Naive thymus-derived CD4-positive, alpha-beta T cell (primary cell): ENCODE results near the gene GLOD5. TPM values are rescaled to one million over a fixed set of nuclear protein-coding genes. Genes with fewer than 3 reads are reported as not detected.

Experiments used
- ATAC-seq: fragments of 150-1000 bp; cut with Tn5 transposase; 2 replicates; pipeline ENCODE4 v1.10.0; 2021; ENCODE audit warnings: mild to moderate bottlenecking, moderate library complexity
- CTCF ChIA-PET: fragments of 350-600 bp; sonication (Branson Sonifier 250); formaldehyde crosslinking; loops from one replicate; lab custom pipeline; 2021; ENCODE audit warnings: antibody characterized with exemption; lab: Charles Lee
- POLR2A ChIA-PET: fragments of 350-600 bp; sonication (Branson Sonifier 250); formaldehyde crosslinking; loops from one replicate; lab custom pipeline; 2021; ENCODE audit warnings: antibody characterized with exemption, inconsistent platforms; lab: Charles Lee
- DNase-seq, 9 donors: peaks; one replicate each; pipeline versions ENCODE4 v3.0.0 to v3.0.0-alpha.2; 2020 to 2022; ENCODE audit warnings: mixed read lengths in 1 of 9
- H3K27ac ChIP-seq: one replicate; pipeline ENCODE4 v1.7.0; 2013; ENCODE audit warnings: mild to moderate bottlenecking, low read depth, low read length, moderate library complexity
- H3K27me3 ChIP-seq, 2 donors: one replicate each; pipeline ENCODE4 v1.7.0; 2013; ENCODE audit warnings: low read length in 2 of 2, mild to moderate bottlenecking in 2 of 2, moderate library complexity in 2 of 2; ENCODE audit not compliant: control insufficient read depth in 2 of 2, insufficient read depth in 2 of 2
- H3K36me3 ChIP-seq, 3 experiments: 1 replicate in 2 of 3; 2 replicates in 1 of 3; pipeline ENCODE4 v1.7.0; 2013; ENCODE audit warnings: low read length in 3 of 3, mild to moderate bottlenecking in 3 of 3, moderate library complexity in 1 of 3; ENCODE audit not compliant: insufficient read depth in 3 of 3, control insufficient read depth in 2 of 3
- H3K4me1 ChIP-seq, 2 donors: one replicate each; pipeline ENCODE4 v1.7.0; 2013; ENCODE audit warnings: low read length in 2 of 2, mild to moderate bottlenecking in 2 of 2, moderate library complexity in 1 of 2; ENCODE audit not compliant: control insufficient read depth in 2 of 2, insufficient read depth in 2 of 2
- H3K4me3 ChIP-seq: 2 replicates; pipeline ENCODE4 v1.7.0; 2013; ENCODE audit warnings: mild to moderate bottlenecking, low read length
- H3K9me3 ChIP-seq, 3 experiments: 1 replicate in 2 of 3; 2 replicates in 1 of 3; pipeline ENCODE4 v1.7.0; 2013; ENCODE audit warnings: low read length in 3 of 3; ENCODE audit not compliant: control insufficient read depth in 2 of 3
- H3K27ac Mint-ChIP-seq, 9 donors: one replicate each; pipeline ENCODE4 v1.8.0; 2020 to 2022; ENCODE audit warnings: mixed read lengths in 9 of 9, mild to moderate bottlenecking in 8 of 9, moderate library complexity in 5 of 9, inconsistent platforms in 2 of 9
- H3K27me3 Mint-ChIP-seq, 5 donors: one replicate each; pipeline ENCODE4 v1.8.0; 2021 to 2022; ENCODE audit warnings: mixed read lengths in 5 of 5, mild to moderate bottlenecking in 1 of 5
- H3K36me3 Mint-ChIP-seq, 5 donors: one replicate each; pipeline ENCODE4 v1.8.0; 2020 to 2022; ENCODE audit warnings: mixed read lengths in 5 of 5, mild to moderate bottlenecking in 3 of 5, inconsistent platforms in 1 of 5
- H3K4me1 Mint-ChIP-seq, 7 donors: one replicate each; pipeline ENCODE4 v1.8.0; 2020 to 2022; ENCODE audit warnings: mixed read lengths in 7 of 7, mild to moderate bottlenecking in 3 of 7, inconsistent platforms in 1 of 7
- H3K4me3 Mint-ChIP-seq, 10 donors: one replicate each; pipeline ENCODE4 v1.8.0; 2020 to 2022; ENCODE audit warnings: mild to moderate bottlenecking in 10 of 10, mixed read lengths in 10 of 10, moderate library complexity in 6 of 10, inconsistent platforms in 2 of 10
- H3K9me3 Mint-ChIP-seq, 11 donors: one replicate each; pipeline ENCODE4 v1.8.0; 2020 to 2022; ENCODE audit warnings: mixed read lengths in 11 of 11, mild to moderate bottlenecking in 4 of 11, inconsistent platforms in 1 of 11, moderate library complexity in 1 of 11
- intact Hi-C, 2 donors: fragments of 100-400 bp; cut with micrococcal nuclease; formaldehyde crosslinking; loops; one replicate each; pipeline ENCODE4 v1.15.1; 2023
- polyA plus RNA-seq, 2 donors: library from polyadenylated mRNA; unstranded; fragments of 300-500 nt; fragmentation: Illumina TruSeq; gene quantifications; one replicate each; pipeline ENCODE4 v1.2.3, GENCODE V29; 2021
- total RNA-seq, 6 experiments: library from RNA in 5 of 6; stranded (reverse) in 5 of 6; gene quantifications; 1 replicate in 5 of 6; 2 replicates in 1 of 6; pipeline ENCODE4 v1.2.3 and lab custom pipeline; 2021 to 2026

The GLOD5 gene
- total and polyA plus RNA-seq, 7 experiments from 2014 or later, result not detected

DNA sequence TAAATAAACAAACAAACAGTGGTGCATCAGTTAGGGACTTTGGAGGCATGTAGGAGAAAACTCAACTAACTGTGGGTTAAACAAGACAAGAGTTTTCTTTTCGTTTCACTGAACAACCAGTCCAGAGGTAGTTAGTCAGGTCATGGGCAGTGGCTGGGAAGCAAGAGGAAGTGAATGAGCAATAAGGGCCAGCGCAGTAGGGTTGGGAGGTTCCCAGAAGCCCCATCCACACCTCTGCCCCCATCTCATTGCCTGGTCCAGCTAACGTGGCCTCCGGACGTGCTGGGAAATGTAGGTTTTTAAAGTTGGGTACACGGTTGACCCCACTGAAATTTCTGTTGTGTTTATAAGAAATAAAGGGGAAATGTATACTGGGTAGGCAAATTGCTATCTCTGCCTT, 8.7 kb downstream of the GLOD5 start:
- Histone ChIP-seq H3K36me3 (no peaks in the 10 kb centered on the region), H3K4me3 (no peak overlapping the region), H3K27me3 (no peaks in the 10 kb centered on the region), H3K27ac (no peak overlapping the region), H3K9me3 (no peaks in the 10 kb centered on the region), H3K4me1 (no peaks in the 10 kb centered on the region)
- H3K27me3 Mint-ChIP-seq, result peaks cover 0 to 4% (median 0%) of the 10 kb centered on the region in 5 donors
- no peaks in the 10 kb centered on the region for H3K9me3 Mint-ChIP-seq
- no peak for DNase-seq
- ChIA-PET POLR2A (no interaction called here), CTCF (no interaction called here)
- no peak overlapping the region for H3K27ac Mint-ChIP-seq
- no peaks in the 10 kb centered on the region for H3K36me3 Mint-ChIP-seq
- no peak for ATAC-seq
- intact Hi-C loops, result no loop called here
- no peaks in the 10 kb centered on the region for H3K4me1 Mint-ChIP-seq
- no peak overlapping the region for H3K4me3 Mint-ChIP-seq

GRCh38 chrX:48772602-48773001, 11.1 kb downstream of the GLOD5 start:
- no peak for DNase-seq
- Histone ChIP-seq H3K27me3 (no peaks in the 10 kb centered on the region), H3K4me3 (no peak overlapping the region), H3K9me3 (no peaks in the 10 kb centered on the region), H3K4me1 (no peaks in the 10 kb centered on the region), H3K36me3 (no peaks in the 10 kb centered on the region), H3K27ac (no peak overlapping the region)
- H3K36me3 Mint-ChIP-seq, result no peaks in the 10 kb centered on the region
- intact Hi-C loops, result no loop called here
- H3K27me3 Mint-ChIP-seq, result peaks cover 0 to 12% (median 0%) of the 10 kb centered on the region in 5 donors
- CTCF ChIA-PET, result no interaction called here
- no peaks in the 10 kb centered on the region for H3K9me3 Mint-ChIP-seq
- H3K4me1 Mint-ChIP-seq, result peaks cover 0 to 1% (median 0%) of the 10 kb centered on the region in 7 donors
- no peak for ATAC-seq
- no peak overlapping the region for H3K27ac Mint-ChIP-seq
- no peak overlapping the region for H3K4me3 Mint-ChIP-seq
- POLR2A ChIA-PET, result no interaction called here

DNA sequence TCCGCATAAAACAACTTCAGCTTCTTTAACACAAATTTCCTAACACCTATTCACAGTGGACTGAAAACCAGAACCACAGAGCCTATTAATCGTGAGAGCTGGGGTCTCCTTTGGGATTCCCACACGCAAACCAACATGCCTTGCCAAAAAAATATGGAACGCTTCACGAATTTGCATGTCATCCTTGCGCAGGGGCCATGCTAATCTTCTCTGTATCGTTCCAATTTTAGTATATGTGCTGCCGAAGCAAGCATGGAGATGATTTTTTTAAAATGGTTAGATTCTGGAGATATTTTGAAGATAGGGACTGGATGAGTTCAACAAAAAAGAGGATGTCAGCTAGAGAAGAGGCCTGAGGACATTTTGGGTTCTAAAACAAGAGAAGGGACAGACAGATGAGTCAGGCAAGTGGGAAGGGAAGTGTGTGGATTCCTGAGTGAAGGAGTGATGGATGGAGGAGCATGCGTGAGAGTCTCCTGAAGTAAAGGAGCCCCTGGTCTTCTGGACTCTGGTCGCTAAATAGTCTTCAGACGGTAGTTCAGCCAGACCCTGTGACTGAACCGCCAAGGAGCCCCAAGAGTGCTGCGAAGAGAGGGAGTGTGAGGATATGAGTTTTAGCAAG, 15.4 kb downstream of the GLOD5 start:
- no peak for DNase-seq
- Histone ChIP-seq H3K27me3 (no peaks in the 10 kb centered on the region), H3K36me3 (no peaks in the 10 kb centered on the region), H3K4me3 (no peak overlapping the region), H3K9me3 (no peaks in the 10 kb centered on the region), H3K4me1 (no peaks in the 10 kb centered on the region), H3K27ac (no peak overlapping the region)
- Mint-ChIP-seq H3K27me3 (peaks cover 0 to 20% (median 0%) of the 10 kb centered on the region in 5 donors), H3K4me1 (peaks cover 0 to 3% (median 0%) of the 10 kb centered on the region in 7 donors), H3K4me3 (no peak overlapping the region), H3K9me3 (no peaks in the 10 kb centered on the region), H3K36me3 (no peaks in the 10 kb centered on the region), H3K27ac (no peak overlapping the region)
- CTCF ChIA-PET, result no interaction called here
- POLR2A ChIA-PET, result no interaction called here
- ATAC-seq, result no peak
- intact Hi-C loops, result no loop called here

DNA sequence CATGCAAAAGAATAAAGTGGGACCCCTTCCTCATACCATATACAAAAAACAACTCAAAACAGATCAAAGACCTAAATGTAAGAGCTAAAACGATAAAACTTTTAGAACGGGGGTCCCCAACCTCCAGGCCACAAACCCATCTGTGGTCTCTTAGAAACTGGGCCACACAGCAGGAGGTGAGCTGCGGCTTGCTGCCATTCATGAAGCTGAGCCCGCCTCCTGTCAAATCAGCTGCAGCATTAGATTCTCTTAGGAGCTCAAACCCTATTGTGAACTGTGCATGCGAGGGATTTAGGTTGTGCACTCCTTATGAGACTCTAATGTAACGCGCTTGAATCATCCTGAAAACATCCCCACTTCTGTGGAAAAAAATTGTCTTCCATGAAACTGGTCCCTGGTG, 17.9 kb downstream of the GLOD5 start:
- ChIA-PET POLR2A (no interaction called here), CTCF (no interaction called here)
- Mint-ChIP-seq H3K36me3 (no peaks in the 10 kb centered on the region), H3K9me3 (no peaks in the 10 kb centered on the region), H3K27me3 (peaks cover 0 to 20% (median 0%) of the 10 kb centered on the region in 5 donors), H3K4me1 (peaks cover 0 to 3% (median 0%) of the 10 kb centered on the region in 7 donors), H3K27ac (no peak overlapping the region), H3K4me3 (no peak overlapping the region)
- no peaks in the 10 kb centered on the region for H3K36me3 ChIP-seq
- intact Hi-C loops, result no loop called here
- H3K9me3 ChIP-seq, result no peaks in the 10 kb centered on the region
- no peaks in the 10 kb centered on the region for H3K27me3 ChIP-seq
- ATAC-seq (no peak), DNase-seq (no peak)
- H3K4me1 ChIP-seq, result no peaks in the 10 kb centered on the region
- no peak overlapping the region for H3K4me3 ChIP-seq
- H3K27ac ChIP-seq, result no peak overlapping the region

- ATAC-seq, result no peak
- Histone ChIP-seq H3K27ac (no peak overlapping the region), H3K4me1 (no peaks in the 10 kb centered on the region), H3K36me3 (no peaks in the 10 kb centered on the region), H3K4me3 (no peak overlapping the region), H3K27me3 (no peaks in the 10 kb centered on the region), H3K9me3 (no peaks in the 10 kb centered on the region)
- no peak overlapping the region for H3K4me3 Mint-ChIP-seq
- H3K36me3 Mint-ChIP-seq, result no peaks in the 10 kb centered on the region
- ChIA-PET POLR2A (no interaction called here), CTCF (no interaction called here)
- peaks cover 0 to 20% (median 0%) of the 10 kb centered on the region in 5 donors for H3K27me3 Mint-ChIP-seq
- intact Hi-C loops, result no loop called here
- no peak for DNase-seq
- no peaks in the 10 kb centered on the region for H3K9me3 Mint-ChIP-seq
- H3K4me1 Mint-ChIP-seq, result peaks cover 0 to 3% (median 0%) of the 10 kb centered on the region in 7 donors
- H3K27ac Mint-ChIP-seq, result no peak overlapping the region
These were observed 20.2 kb downstream of the GLOD5 start for GRCh38 chrX:48781705-48782104.

GRCh38 chrX:48782216-48782615, 20.7 kb downstream of the GLOD5 start:
- H3K4me3 Mint-ChIP-seq, result no peak overlapping the region
- DNase-seq (no peak), ATAC-seq (no peak)
- H3K27ac ChIP-seq, result no peak overlapping the region
- no peaks in the 10 kb centered on the region for H3K36me3 Mint-ChIP-seq
- H3K27ac Mint-ChIP-seq, result no peak overlapping the region
- H3K9me3 Mint-ChIP-seq, result no peaks in the 10 kb centered on the region
- no peaks in the 10 kb centered on the region for H3K4me1 ChIP-seq
- POLR2A ChIA-PET, result no interaction called here
- H3K27me3 Mint-ChIP-seq, result peaks cover 0 to 21% (median 0%) of the 10 kb centered on the region in 5 donors
- peaks cover 0 to 2% (median 0%) of the 10 kb centered on the region in 7 donors for H3K4me1 Mint-ChIP-seq
- H3K36me3 ChIP-seq, result no peaks in the 10 kb centered on the region
- CTCF ChIA-PET, result no interaction called here
- no peaks in the 10 kb centered on the region for H3K9me3 ChIP-seq
- H3K27me3 ChIP-seq, result no peaks in the 10 kb centered on the region
- H3K4me3 ChIP-seq, result no peak overlapping the region
- intact Hi-C loops, result no loop called here

DNA sequence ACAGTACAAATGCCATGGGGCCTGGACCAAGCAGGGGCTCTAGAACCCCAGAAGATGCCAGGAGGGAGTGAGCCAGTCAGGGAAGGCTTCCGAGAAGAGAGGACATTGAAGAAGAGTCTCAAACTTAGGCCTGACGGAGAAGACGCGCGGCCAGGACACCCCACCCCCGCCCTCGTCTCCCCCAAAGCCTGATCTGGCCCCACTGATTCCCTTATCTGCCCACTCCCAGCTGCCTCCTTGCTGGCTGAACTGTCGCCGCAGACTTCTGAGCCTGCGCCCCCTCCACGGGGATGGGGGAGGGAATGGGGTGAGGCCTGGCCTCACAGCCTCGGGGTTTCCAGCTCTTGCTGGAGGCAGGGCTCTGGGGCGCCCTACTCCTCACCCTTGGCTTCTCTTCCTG, 21.2 kb downstream of the GLOD5 start:
- H3K9me3 Mint-ChIP-seq, result no peaks in the 10 kb centered on the region
- no peak overlapping the region for H3K27ac Mint-ChIP-seq
- H3K4me1 Mint-ChIP-seq, result peaks cover 0 to 2% (median 0%) of the 10 kb centered on the region in 7 donors
- H3K27ac ChIP-seq, result no peak overlapping the region
- no peak for DNase-seq
- no peaks in the 10 kb centered on the region for H3K9me3 ChIP-seq
- no peaks in the 10 kb centered on the region for H3K36me3 ChIP-seq
- no peak overlapping the region for H3K4me3 Mint-ChIP-seq
- H3K36me3 Mint-ChIP-seq, result no peaks in the 10 kb centered on the region
- H3K4me1 ChIP-seq, result no peaks in the 10 kb centered on the region
- H3K27me3 ChIP-seq, result no peaks in the 10 kb centered on the region
- no peak overlapping the region for H3K4me3 ChIP-seq
- ChIA-PET CTCF (no interaction called here), POLR2A (no interaction called here)
- ATAC-seq, result no peak
- intact Hi-C loops, result no loop called here
- H3K27me3 Mint-ChIP-seq, result peaks cover 0 to 19% (median 0%) of the 10 kb centered on the region in 5 donors
